Measurements from ENCODE around the gene ENSA.
"Not testable (repeated sequence)": the region's sequence is repeated elsewhere in the genome, so short reads cannot be mapped to it uniquely, and the experiment has no call there.

ENSA gene

DNA sequence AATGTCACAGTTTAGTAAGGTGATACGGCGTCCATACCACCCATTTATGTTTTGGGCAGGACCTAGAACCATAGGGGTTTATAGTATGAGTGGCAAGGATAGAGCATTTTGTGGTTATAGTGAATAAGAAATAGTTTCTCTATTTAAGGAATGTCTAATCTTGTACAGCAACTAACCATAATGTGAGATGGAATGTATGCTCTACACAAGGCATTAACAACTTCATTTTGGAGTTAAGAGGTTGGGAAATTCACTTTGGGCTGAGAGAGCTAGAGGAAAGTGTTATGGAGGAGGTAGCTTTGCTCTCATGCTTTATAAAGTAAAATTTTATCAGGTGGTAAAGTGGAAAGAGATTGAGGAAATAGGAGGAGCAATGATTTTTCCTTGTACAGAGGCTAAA, 47.0 kb downstream of the ENSA start:
- H3K27me3 ChIP-seq (ENCODE audit: low read length) = no peaks in the 10 kb centered on the region
- no peak overlapping the region for H3K9ac ChIP-seq (ENCODE audit: low read length)
- H4K20me1 ChIP-seq (ENCODE audit: low read depth, low read length) = peaks cover 15% of the 10 kb centered on the region
- H3K4me2 ChIP-seq (ENCODE audit: low read depth, low read length, poor library complexity, severe bottlenecking) = no peak overlapping the region
- H3K9me3 ChIP-seq (ENCODE audit: insufficient read depth, low read length) = no peaks in the 10 kb centered on the region
- peak overlapping the region; percentile 9; the same call in 1 of the 2 replicates for H3K27ac ChIP-seq (ENCODE audit: low read depth, low read length)
- H3K9me2 ChIP-seq (replicated peaks; ENCODE audit: insufficient read depth, low read length) = no peaks in the 10 kb centered on the region
- H3K79me2 ChIP-seq (ENCODE audit: insufficient read depth, low read length) = peaks cover 30% of the 10 kb centered on the region
- no peak overlapping the region for H3K4me3 ChIP-seq (ENCODE audit: insufficient read depth, low read length, poor library complexity, severe bottlenecking)
- no peak overlapping the region for H2AFZ ChIP-seq (ENCODE audit: low read depth, low read length, severe bottlenecking)
- H3K36me3 ChIP-seq (ENCODE audit: low read length) = peaks cover 16% of the 10 kb centered on the region
- peaks cover 27% of the 10 kb centered on the region for H3F3A ChIP-seq (ENCODE audit: insufficient read depth)
- TF ChIP-seq EZH2phosphoT487 (conservative IDR thresholded peaks at IDR 0.05; ENCODE audit: low read length) = no peak
- TF ChIP-seq, protein P1, sequence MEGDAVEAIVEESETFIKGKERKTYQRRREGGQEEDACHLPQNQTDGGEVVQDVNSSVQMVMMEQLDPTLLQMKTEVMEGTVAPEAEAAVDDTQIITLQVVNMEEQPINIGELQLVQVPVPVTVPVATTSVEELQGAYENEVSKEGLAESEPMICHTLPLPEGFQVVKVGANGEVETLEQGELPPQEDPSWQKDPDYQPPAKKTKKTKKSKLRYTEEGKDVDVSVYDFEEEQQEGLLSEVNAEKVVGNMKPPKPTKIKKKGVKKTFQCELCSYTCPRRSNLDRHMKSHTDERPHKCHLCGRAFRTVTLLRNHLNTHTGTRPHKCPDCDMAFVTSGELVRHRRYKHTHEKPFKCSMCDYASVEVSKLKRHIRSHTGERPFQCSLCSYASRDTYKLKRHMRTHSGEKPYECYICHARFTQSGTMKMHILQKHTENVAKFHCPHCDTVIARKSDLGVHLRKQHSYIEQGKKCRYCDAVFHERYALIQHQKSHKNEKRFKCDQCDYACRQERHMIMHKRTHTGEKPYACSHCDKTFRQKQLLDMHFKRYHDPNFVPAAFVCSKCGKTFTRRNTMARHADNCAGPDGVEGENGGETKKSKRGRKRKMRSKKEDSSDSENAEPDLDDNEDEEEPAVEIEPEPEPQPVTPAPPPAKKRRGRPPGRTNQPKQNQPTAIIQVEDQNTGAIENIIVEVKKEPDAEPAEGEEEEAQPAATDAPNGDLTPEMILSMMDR (IDR thresholded peaks at IDR 0.05; ENCODE audit: insufficient read depth, low read length, poor library complexity, severe bottlenecking) = no peak

DNA sequence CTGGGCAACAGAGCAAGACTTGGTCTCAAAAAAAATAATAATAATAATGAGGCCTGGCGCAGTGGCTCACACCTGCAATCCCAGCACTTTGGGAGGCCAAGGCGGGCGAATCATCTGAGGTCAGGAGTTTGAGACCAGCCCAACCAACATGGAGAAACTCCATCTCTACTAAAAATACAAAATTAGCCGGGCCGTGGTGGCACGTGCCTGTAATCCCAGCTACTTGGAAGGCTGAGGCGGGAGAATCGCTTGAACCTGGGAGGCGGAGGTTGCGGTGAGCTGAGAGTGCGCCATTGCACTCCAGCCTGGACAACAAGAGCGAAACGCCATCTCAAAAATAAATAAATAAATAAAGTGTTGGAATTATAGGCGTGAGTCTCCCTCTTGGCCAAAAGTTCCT, 47.5 kb downstream of the ENSA start:
- H3K4me3 ChIP-seq (ENCODE audit: insufficient read depth, low read length, poor library complexity, severe bottlenecking); H3K9me3 ChIP-seq (ENCODE audit: insufficient read depth, low read length); H3K27me3 ChIP-seq (ENCODE audit: low read length); H3K9ac ChIP-seq (ENCODE audit: low read length); H3K27ac ChIP-seq (ENCODE audit: low read depth, low read length); H2AFZ ChIP-seq (ENCODE audit: low read depth, low read length, severe bottlenecking); H3K4me2 ChIP-seq (ENCODE audit: low read depth, low read length, poor library complexity, severe bottlenecking); H3K9me2 ChIP-seq (replicated peaks; ENCODE audit: insufficient read depth, low read length): not testable (repeated sequence)
- H3F3A ChIP-seq (ENCODE audit: insufficient read depth) = peaks cover 31% of the 10 kb centered on the region
- peaks cover 19% of the 10 kb centered on the region for H4K20me1 ChIP-seq (ENCODE audit: low read depth, low read length)
- H3K36me3 ChIP-seq (ENCODE audit: low read length) = peaks cover 20% of the 10 kb centered on the region
- peaks cover 34% of the 10 kb centered on the region for H3K79me2 ChIP-seq (ENCODE audit: insufficient read depth, low read length)

DNA sequence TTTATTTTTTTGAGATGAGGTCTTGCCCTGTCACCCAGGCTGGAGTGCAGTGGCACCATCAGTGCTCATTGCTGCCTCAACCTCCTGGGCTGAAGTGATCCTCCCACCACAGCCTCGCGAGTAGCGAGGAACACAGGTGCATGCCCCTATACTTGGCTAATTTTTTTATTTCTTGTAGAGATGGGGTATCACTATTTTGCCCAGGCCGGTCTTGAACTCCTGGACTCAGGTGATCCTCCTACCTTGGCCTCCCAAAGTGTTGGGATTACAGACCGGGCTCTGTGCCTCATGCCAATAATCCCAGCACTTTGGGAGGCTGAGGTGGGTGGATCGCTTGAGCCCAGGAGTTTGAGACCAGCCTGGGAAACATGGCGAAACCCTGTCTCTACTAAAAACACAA, 48.0 kb downstream of the ENSA start:
- not testable (repeated sequence) for H3K9me2 ChIP-seq (replicated peaks; ENCODE audit: insufficient read depth, low read length); H2AFZ ChIP-seq (ENCODE audit: low read depth, low read length, severe bottlenecking); H3K27ac ChIP-seq (ENCODE audit: low read depth, low read length); H3K9me3 ChIP-seq (ENCODE audit: insufficient read depth, low read length); H3K27me3 ChIP-seq (ENCODE audit: low read length); H3K9ac ChIP-seq (ENCODE audit: low read length); H3K4me3 ChIP-seq (ENCODE audit: insufficient read depth, low read length, poor library complexity, severe bottlenecking); H3K4me2 ChIP-seq (ENCODE audit: low read depth, low read length, poor library complexity, severe bottlenecking)
- H3F3A ChIP-seq (ENCODE audit: insufficient read depth) = peaks cover 37% of the 10 kb centered on the region
- H3K36me3 ChIP-seq (ENCODE audit: low read length) = peaks cover 25% of the 10 kb centered on the region
- peaks cover 25% of the 10 kb centered on the region for H4K20me1 ChIP-seq (ENCODE audit: low read depth, low read length)
- H3K79me2 ChIP-seq (ENCODE audit: insufficient read depth, low read length) = peaks cover 39% of the 10 kb centered on the region

DNA sequence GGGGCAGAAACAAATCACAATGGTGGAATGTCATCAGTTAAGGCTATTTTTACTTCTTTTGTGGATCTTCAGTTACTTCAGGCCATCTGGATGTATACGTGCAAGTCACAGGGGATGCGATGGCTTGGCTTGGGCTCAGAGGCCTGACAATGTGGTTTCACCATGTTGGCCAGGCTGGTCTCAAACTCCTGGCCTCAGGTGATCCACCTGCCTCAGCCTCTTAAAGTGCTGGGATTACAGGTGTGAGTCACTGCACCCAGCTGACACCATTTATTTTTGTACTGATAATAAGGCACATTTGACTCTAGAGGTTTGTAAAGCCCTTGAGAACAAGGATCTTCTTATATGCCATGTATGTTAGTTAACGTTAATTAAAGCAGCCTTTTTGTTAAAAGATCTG, 48.4 kb downstream of the ENSA start:
- peaks cover 41% of the 10 kb centered on the region for H3F3A ChIP-seq (ENCODE audit: insufficient read depth)
- H3K36me3 ChIP-seq (ENCODE audit: low read length) = peaks cover 30% of the 10 kb centered on the region
- not testable (repeated sequence) for H3K9me3 ChIP-seq (ENCODE audit: insufficient read depth, low read length); H3K27me3 ChIP-seq (ENCODE audit: low read length); H3K4me3 ChIP-seq (ENCODE audit: insufficient read depth, low read length, poor library complexity, severe bottlenecking); H3K9me2 ChIP-seq (replicated peaks; ENCODE audit: insufficient read depth, low read length); H3K4me2 ChIP-seq (ENCODE audit: low read depth, low read length, poor library complexity, severe bottlenecking); H3K27ac ChIP-seq (ENCODE audit: low read depth, low read length); H3K9ac ChIP-seq (ENCODE audit: low read length); H2AFZ ChIP-seq (ENCODE audit: low read depth, low read length, severe bottlenecking)
- peaks cover 29% of the 10 kb centered on the region for H4K20me1 ChIP-seq (ENCODE audit: low read depth, low read length)
- peaks cover 44% of the 10 kb centered on the region for H3K79me2 ChIP-seq (ENCODE audit: insufficient read depth, low read length)

DNA sequence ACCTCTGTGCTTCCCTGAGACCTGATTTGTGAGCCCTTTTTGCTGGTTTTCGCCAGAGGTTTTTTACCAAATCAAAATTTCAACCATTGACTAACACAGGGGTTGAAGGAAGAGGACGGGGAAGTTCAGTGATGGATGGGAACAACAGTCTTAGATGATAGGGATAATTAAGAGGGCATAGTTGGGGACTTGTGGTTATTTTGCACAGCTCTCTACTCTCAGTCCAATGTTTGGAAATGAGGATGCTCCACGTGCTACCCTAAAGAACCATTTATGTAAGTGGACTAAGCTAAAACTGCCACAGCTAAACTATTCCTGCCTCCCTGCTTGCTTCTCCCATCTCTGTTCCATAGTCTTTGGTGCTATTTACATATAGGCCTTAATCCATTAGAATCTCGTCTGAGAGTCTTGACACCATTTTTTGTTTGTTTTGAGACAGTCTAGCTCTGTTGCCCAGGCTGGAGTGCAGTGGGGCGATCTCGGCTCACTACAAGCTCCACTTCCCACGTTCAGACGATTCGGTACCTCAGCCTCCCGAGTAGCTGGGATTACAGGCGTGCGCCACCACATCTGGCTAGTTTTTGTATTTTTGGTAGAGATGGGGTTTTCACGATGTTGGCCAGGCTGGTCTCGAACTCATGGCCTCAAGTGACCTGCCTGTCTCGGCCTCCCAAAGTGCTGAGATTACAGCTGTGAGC, 49.3 kb downstream of the ENSA start:
- peak overlapping the region; percentile 65 for H2AFZ ChIP-seq (ENCODE audit: low read depth, low read length, severe bottlenecking)
- no peaks in the 10 kb centered on the region for H3K27me3 ChIP-seq (ENCODE audit: low read length)
- peak overlapping the region; percentile 99 for H3K9ac ChIP-seq (ENCODE audit: low read length)
- peak overlapping the region; percentile 87 for H3K27ac ChIP-seq (ENCODE audit: low read depth, low read length)
- peaks cover 50% of the 10 kb centered on the region for H3F3A ChIP-seq (ENCODE audit: insufficient read depth)
- no peaks in the 10 kb centered on the region for H3K9me3 ChIP-seq (ENCODE audit: insufficient read depth, low read length)
- no peak for TF ChIP-seq EZH2phosphoT487 (conservative IDR thresholded peaks at IDR 0.05; ENCODE audit: low read length)
- TF ChIP-seq, protein P1 (IDR thresholded peaks at IDR 0.05; ENCODE audit: insufficient read depth, low read length, poor library complexity, severe bottlenecking) = no peak
- H4K20me1 ChIP-seq (ENCODE audit: low read depth, low read length) = peaks cover 38% of the 10 kb centered on the region
- peak overlapping the region; percentile 99 for H3K4me2 ChIP-seq (ENCODE audit: low read depth, low read length, poor library complexity, severe bottlenecking)
- H3K36me3 ChIP-seq (ENCODE audit: low read length) = peaks cover 39% of the 10 kb centered on the region
- H3K4me3 ChIP-seq (ENCODE audit: insufficient read depth, low read length, poor library complexity, severe bottlenecking) = peak overlapping the region; percentile 76
- H3K9me2 ChIP-seq (replicated peaks; ENCODE audit: insufficient read depth, low read length) = no peaks in the 10 kb centered on the region
- peaks cover 52% of the 10 kb centered on the region for H3K79me2 ChIP-seq (ENCODE audit: insufficient read depth, low read length)
